Calu3 (cell line): Measurements from ENCODE around the gene FLACC1. TPM values are rescaled to one million over a fixed set of nuclear protein-coding genes. Genes with fewer than 3 reads are reported as not detected.

Experiments used
- Bru-seq: library from RNA; stranded (reverse); fragments of 400-500 nt; gene quantifications from one replicate; lab custom pipeline; 2021; lab: Mats Ljungman, UMichigan
- BruChase-seq, 2 experiments: library from RNA; stranded (reverse); fragments of 400-500 nt; gene quantifications; one replicate each; lab custom pipeline; 2021; lab: Mats Ljungman, UMichigan
- BruUV-seq: library from RNA; stranded (reverse); fragments of 400-500 nt; replicated peaks from 2 replicates; lab custom pipeline; 2021; lab: Mats Ljungman, UMichigan
- CTCF ChIA-PET: fragments of 300-600 bp; sonication (Branson Sonifier 250); formaldehyde crosslinking; loops from one replicate; lab custom pipeline; 2022; ENCODE audit warnings: antibody characterized with exemption; lab: Charles Lee
- DNase-seq: peaks from one replicate; pipeline ENCODE4 v3.0.0; 2022
- H3K27ac Mint-ChIP-seq: one replicate; pipeline ENCODE4 v1.8.0; 2022; ENCODE audit warnings: mixed read lengths; ENCODE audit not compliant: unreplicated experiment
- H3K27me3 Mint-ChIP-seq: one replicate; pipeline ENCODE4 v1.8.0; 2022; ENCODE audit warnings: mixed read lengths; ENCODE audit not compliant: unreplicated experiment
- H3K36me3 Mint-ChIP-seq: one replicate; pipeline ENCODE4 v1.8.0; 2022; ENCODE audit warnings: mild to moderate bottlenecking, moderate library complexity, mixed read lengths; ENCODE audit not compliant: insufficient read depth, unreplicated experiment
- H3K4me1 Mint-ChIP-seq: one replicate; pipeline ENCODE4 v1.8.0; 2022; ENCODE audit warnings: mild to moderate bottlenecking, low read depth, mixed read lengths; ENCODE audit not compliant: unreplicated experiment
- H3K4me3 Mint-ChIP-seq: one replicate; pipeline ENCODE4 v1.8.0; 2022; ENCODE audit warnings: mild to moderate bottlenecking, low read depth, moderate library complexity, mixed read lengths; ENCODE audit not compliant: unreplicated experiment
- H3K9me3 Mint-ChIP-seq: one replicate; pipeline ENCODE4 v1.8.0; 2022; ENCODE audit warnings: low read depth, mixed read lengths; ENCODE audit not compliant: unreplicated experiment
- intact Hi-C: fragments of 100-400 bp; cut with micrococcal nuclease; formaldehyde crosslinking; loops from one replicate; pipeline ENCODE4 v1.10.0; 2022; ENCODE audit not compliant: unreplicated experiment
- long read RNA-seq: library from polyadenylated mRNA; stranded (forward); transcript quantifications from one replicate; pipeline ENCODE4 v2.0.0, GENCODE V29; 2022
- total RNA-seq: library from RNA; stranded (reverse); gene quantifications from 2 replicates; pipeline ENCODE4 v1.2.3, GENCODE V29; 2022
- TF ChIP-seq, protein P1 (sequence below): fragments of 200-600 bp; IDR thresholded peaks from one replicate; pipeline ENCODE4 v1.8.0; 2022; ENCODE audit warnings: antibody characterized with exemption; ENCODE audit not compliant: unreplicated experiment

The FLACC1 gene, protein sequence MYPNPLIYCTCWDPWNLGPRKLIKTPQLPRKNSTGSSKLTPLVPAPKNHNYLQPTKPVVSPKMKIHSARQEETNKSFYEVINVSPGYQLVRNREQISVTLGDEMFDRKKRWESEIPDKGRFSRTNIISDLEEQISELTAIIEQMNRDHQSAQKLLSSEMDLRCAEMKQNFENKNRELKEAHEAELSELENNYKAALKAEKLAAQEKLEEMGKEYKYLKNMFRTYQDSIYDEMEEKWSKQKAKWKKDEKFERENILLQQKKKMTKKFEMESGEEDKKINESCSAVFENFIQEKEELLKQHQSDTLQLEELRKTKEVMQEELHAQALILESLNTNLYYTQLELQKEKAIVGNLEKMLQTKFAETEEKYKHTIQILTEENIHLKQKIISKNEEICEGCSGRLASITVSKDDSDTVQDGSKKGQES
- total RNA-seq (1.2 and 1.4 TPM in 2 replicates), Bru-seq, nascent RNA (percentile 46 among the genes with signal in this experiment), BruChase-seq, experiment 1, labeled RNA remaining after a 6-hour chase (percentile 38 among the genes with signal in this experiment), BruChase-seq, experiment 2, labeled RNA remaining after a 2-hour chase (percentile 30 among the genes with signal in this experiment)
- long read RNA-seq: 0 reads

- TF ChIP-seq, protein P1, sequence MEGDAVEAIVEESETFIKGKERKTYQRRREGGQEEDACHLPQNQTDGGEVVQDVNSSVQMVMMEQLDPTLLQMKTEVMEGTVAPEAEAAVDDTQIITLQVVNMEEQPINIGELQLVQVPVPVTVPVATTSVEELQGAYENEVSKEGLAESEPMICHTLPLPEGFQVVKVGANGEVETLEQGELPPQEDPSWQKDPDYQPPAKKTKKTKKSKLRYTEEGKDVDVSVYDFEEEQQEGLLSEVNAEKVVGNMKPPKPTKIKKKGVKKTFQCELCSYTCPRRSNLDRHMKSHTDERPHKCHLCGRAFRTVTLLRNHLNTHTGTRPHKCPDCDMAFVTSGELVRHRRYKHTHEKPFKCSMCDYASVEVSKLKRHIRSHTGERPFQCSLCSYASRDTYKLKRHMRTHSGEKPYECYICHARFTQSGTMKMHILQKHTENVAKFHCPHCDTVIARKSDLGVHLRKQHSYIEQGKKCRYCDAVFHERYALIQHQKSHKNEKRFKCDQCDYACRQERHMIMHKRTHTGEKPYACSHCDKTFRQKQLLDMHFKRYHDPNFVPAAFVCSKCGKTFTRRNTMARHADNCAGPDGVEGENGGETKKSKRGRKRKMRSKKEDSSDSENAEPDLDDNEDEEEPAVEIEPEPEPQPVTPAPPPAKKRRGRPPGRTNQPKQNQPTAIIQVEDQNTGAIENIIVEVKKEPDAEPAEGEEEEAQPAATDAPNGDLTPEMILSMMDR: no peak
- Mint-ChIP-seq H3K27me3 (no peaks in the 10 kb centered on the region), H3K36me3 (no peaks in the 10 kb centered on the region), H3K4me3 (no peak within 1 kb of the TSS), H3K9me3 (no peaks in the 10 kb centered on the region), H3K4me1 (peaks cover 21% of the 10 kb centered on the region), H3K27ac (no peak within 1 kb of the TSS)
- no TSS peak for BruUV-seq
- DNase-seq: peak; percentile 21
- intact Hi-C loops: no loop called here
- CTCF ChIA-PET: no interaction called here
Observed at GRCh38 chr2:201357221-201357620, at the start of gene FLACC1. Gene FLACC1, minus strand, starts transcription at chr2:201357345. Its CDS starts 5,941 bp downstream, at chr2:201351404.

- DNase-seq: no peak
- BruUV-seq: no TSS peak
- TF ChIP-seq, protein P1: no peak
- H3K4me3 Mint-ChIP-seq: peak overlapping the region; percentile 39
- CTCF ChIA-PET: no interaction called here
- H3K27me3 Mint-ChIP-seq: no peaks in the 10 kb centered on the region
- H3K9me3 Mint-ChIP-seq: no peaks in the 10 kb centered on the region
- H3K36me3 Mint-ChIP-seq: peaks cover 17% of the 10 kb centered on the region
- H3K4me1 Mint-ChIP-seq: peaks cover 46% of the 10 kb centered on the region
- intact Hi-C loops: no loop called here
- H3K27ac Mint-ChIP-seq: peak overlapping the region; percentile 65
Observed at GRCh38 chr2:201406077-201406662, 49.0 kb upstream of the FLACC1 start.

DNA sequence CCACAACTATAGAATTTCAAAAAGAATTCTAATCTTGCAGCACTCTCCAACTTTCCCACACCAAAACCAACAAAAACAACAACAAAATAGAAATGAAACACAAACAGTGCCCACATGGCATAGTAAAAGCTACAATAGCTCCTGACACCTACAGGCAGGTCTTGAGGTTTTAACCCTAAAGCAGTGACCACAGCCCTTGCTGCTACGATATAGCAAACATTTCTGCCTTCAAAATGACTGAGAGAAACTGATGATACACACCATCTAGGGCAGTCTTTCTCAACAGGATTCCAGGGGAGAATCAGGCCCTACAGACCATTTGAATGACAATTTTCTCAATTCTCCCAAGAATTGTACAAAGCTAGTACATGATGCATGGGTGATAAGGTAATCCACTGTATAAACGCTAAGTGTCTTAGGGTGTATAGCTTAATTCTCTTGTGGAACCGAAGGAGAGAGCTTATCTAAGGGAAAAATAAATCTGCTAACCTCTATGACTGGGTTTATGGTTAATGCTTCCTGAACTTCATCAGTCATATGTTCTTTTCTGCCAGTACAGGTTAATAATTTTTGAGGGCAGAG, 47.6 kb upstream of the FLACC1 start:
- H3K4me3 Mint-ChIP-seq: peak overlapping the region; percentile 39
- TF ChIP-seq, protein P1: no peak
- intact Hi-C loops: no loop called here

DNA sequence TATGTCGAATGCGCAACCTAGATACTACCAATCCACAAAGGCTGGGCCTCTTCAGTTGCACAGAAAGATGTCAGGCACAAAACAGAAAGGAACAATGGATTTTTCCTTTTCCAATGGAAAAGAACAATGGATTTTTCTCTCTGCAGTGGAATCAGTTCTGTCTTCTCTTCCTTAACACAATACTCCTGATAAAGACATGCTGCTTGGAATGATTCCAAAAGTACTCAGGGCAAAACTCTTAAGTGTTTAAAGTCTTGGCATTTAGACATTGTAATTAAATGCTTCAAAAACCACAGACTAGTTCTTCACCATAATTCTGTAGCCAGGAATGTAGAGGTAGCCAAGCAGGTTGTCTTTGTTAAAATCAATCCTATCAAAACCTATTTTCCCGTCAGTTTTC, 46.7 kb upstream of the FLACC1 start:
- DNase-seq: no peak
- BruUV-seq: no TSS peak
- intact Hi-C loops: no loop called here
- CTCF ChIA-PET: interaction anchor here (0.5 to 1.5 kb wide), 2 partner anchors 49 to 131 kb away, joined by 3 to 4 read pairs; no protein-coding TSS in a partner anchor
- peaks cover 47% of the 10 kb centered on the region for H3K4me1 Mint-ChIP-seq
- no peaks in the 10 kb centered on the region for H3K27me3 Mint-ChIP-seq
- TF ChIP-seq, protein P1: no peak
- peak overlapping the region; percentile 39 for H3K4me3 Mint-ChIP-seq
- peaks cover 17% of the 10 kb centered on the region for H3K36me3 Mint-ChIP-seq
- H3K9me3 Mint-ChIP-seq: no peaks in the 10 kb centered on the region
- H3K27ac Mint-ChIP-seq: peak overlapping the region; percentile 65

More for the DNA sequence above, 47.6 kb upstream of the FLACC1 start:
- DNase-seq: no peak
- CTCF ChIA-PET: interaction anchor here (0.6 to 1.5 kb wide), 3 partner anchors 9 to 883 kb away, joined by 3 to 4 read pairs (median 3); no protein-coding TSS in a partner anchor
- Mint-ChIP-seq H3K4me1 (peaks cover 47% of the 10 kb centered on the region), H3K36me3 (peaks cover 17% of the 10 kb centered on the region), H3K27me3 (no peaks in the 10 kb centered on the region), H3K27ac (peak overlapping the region; percentile 65), H3K9me3 (no peaks in the 10 kb centered on the region)
- no TSS peak for BruUV-seq
